IMR-90 (cell line): Measurements from ENCODE around the gene TNFRSF1A. TPM values are rescaled to one million over a fixed set of nuclear protein-coding genes. Genes with fewer than 3 reads are reported as not detected.

Experiments used
- ATAC-seq: fragments of 200-7000 bp; cut with Tn5 transposase; 2 replicates; pipeline ENCODE4 v1.9.1; 2020; ENCODE audit warnings: low read depth, mild to moderate bottlenecking, moderate library complexity
- BruUV-seq: library from RNA; stranded (reverse); fragments of 400-500 nt; replicated peaks from 2 replicates; lab custom pipeline; 2021; lab: Mats Ljungman, UMichigan
- CTCF ChIA-PET: fragments of 300-600 bp; formaldehyde crosslinking; extraction: SDS; loops from one replicate; lab custom pipeline; 2021; ENCODE audit warnings: antibody characterized with exemption; lab: Yijun Ruan, JAX
- POLR2A ChIA-PET: fragments of 300-600 bp; sonication (Branson Sonifier 250); formaldehyde crosslinking; loops from one replicate; lab custom pipeline; 2022; ENCODE audit warnings: antibody characterized with exemption; ENCODE audit not compliant: unreplicated experiment; lab: Charles Lee
- DNase-seq: peaks from one replicate; pipeline ENCODE4 v3.0.0; 2013
- H2AFZ ChIP-seq: replicated peaks from 2 replicates; pipeline ENCODE3; 2013; ENCODE audit warnings: low read length, mild to moderate bottlenecking; ENCODE audit not compliant: poor library complexity
- H2AK5ac ChIP-seq: 2 replicates; pipeline ENCODE4 v1.6.1; 2013; ENCODE audit warnings: low read depth, low read length, inconsistent platforms
- H2AK9ac ChIP-seq: replicated peaks from 2 replicates; pipeline ENCODE3; 2013; ENCODE audit warnings: mild to moderate bottlenecking, low read depth, low read length, moderate library complexity; ENCODE audit not compliant: poor library complexity
- H2BK120ac ChIP-seq: 2 replicates; pipeline ENCODE4 v1.6.1; 2013; ENCODE audit warnings: low read depth, low read length, inconsistent platforms
- H2BK15ac ChIP-seq: 3 replicates; pipeline ENCODE4 v1.6.1; 2013; ENCODE audit warnings: low read depth, low read length, inconsistent platforms
- H2BK20ac ChIP-seq: 2 replicates; pipeline ENCODE4 v1.6.1; 2013; ENCODE audit warnings: low read depth, mild to moderate bottlenecking, inconsistent platforms, low read length, moderate library complexity
- H2BK5ac ChIP-seq: 2 replicates; pipeline ENCODE4 v1.6.1; 2013; ENCODE audit warnings: mild to moderate bottlenecking, low read depth, low read length, inconsistent platforms; ENCODE audit not compliant: poor library complexity, severe bottlenecking
- H3K14ac ChIP-seq: replicated peaks from 2 replicates; pipeline ENCODE4 v1.6.1; 2013; ENCODE audit warnings: low read depth, low read length, inconsistent platforms
- H3K18ac ChIP-seq: 2 replicates; pipeline ENCODE4 v1.6.1; 2013; ENCODE audit warnings: low read depth, low read length, control low read depth
- H3K23ac ChIP-seq: 2 replicates; pipeline ENCODE4 v1.6.1; 2013; ENCODE audit warnings: low read depth, low read length, inconsistent platforms
- H3K27ac ChIP-seq: 2 replicates; pipeline ENCODE4 v1.5.1; 2013; ENCODE audit warnings: mild to moderate bottlenecking, control low read depth, low read length; ENCODE audit not compliant: insufficient read depth
- H3K27me3 ChIP-seq: 2 replicates; pipeline ENCODE4 v1.6.1; 2013; ENCODE audit warnings: low read length; ENCODE audit not compliant: control insufficient read depth, insufficient read depth
- H3K36me3 ChIP-seq: 2 replicates; pipeline ENCODE4 v1.6.1; 2013; ENCODE audit warnings: low read length, mixed read lengths; ENCODE audit not compliant: control insufficient read depth, insufficient read depth
- H3K4ac ChIP-seq: 2 replicates; pipeline ENCODE4 v1.6.1; 2013; ENCODE audit warnings: low read depth, low read length, inconsistent platforms
- H3K4me1 ChIP-seq: 2 replicates; pipeline ENCODE4 v1.6.1; 2013; ENCODE audit warnings: low read length, mixed read lengths; ENCODE audit not compliant: control insufficient read depth, insufficient read depth
- H3K4me2 ChIP-seq: 2 replicates; pipeline ENCODE4 v1.6.1; 2013; ENCODE audit warnings: low read depth, mild to moderate bottlenecking, control low read depth, low read length, moderate library complexity
- H3K4me3 ChIP-seq: 2 replicates; pipeline ENCODE4 v1.5.1; 2013; ENCODE audit warnings: low read depth, mild to moderate bottlenecking, control low read depth, low read length, moderate library complexity; ENCODE audit not compliant: insufficient read depth
- H3K56ac ChIP-seq: 2 replicates; pipeline ENCODE4 v1.6.1; 2013; ENCODE audit warnings: low read length, inconsistent platforms; ENCODE audit not compliant: insufficient read depth; ENCODE audit errors: extremely low read depth
- H3K79me1 ChIP-seq, 2 experiments: 2 replicates each; pipeline ENCODE4 v1.6.1; 2013; ENCODE audit warnings: low read length in 2 of 2, inconsistent platforms in 1 of 2, low read depth in 1 of 2
- H3K9ac ChIP-seq: 2 replicates; pipeline ENCODE4 v1.6.1; 2013; ENCODE audit warnings: low read depth, low read length, control low read depth
- H3K9me1 ChIP-seq: 2 replicates; pipeline ENCODE4 v1.6.1; 2013; ENCODE audit warnings: low read length, inconsistent platforms; ENCODE audit not compliant: insufficient read depth
- H3K9me3 ChIP-seq: 2 replicates; pipeline ENCODE4 v1.6.1; 2013; ENCODE audit warnings: low read length; ENCODE audit not compliant: control insufficient read depth, insufficient read depth
- H4K20me1 ChIP-seq: 2 replicates; pipeline ENCODE4 v1.6.1; 2013; ENCODE audit warnings: low read length, inconsistent platforms; ENCODE audit not compliant: insufficient read depth
- H4K5ac ChIP-seq: 2 replicates; pipeline ENCODE4 v1.6.1; 2013; ENCODE audit warnings: mild to moderate bottlenecking, low read depth, low read length, control low read depth
- H4K8ac ChIP-seq, 2 experiments: 2 replicates each; pipeline ENCODE4 v1.6.1; 2013; ENCODE audit warnings: low read depth in 2 of 2, low read length in 2 of 2, control low read depth in 1 of 2, inconsistent platforms in 1 of 2
- H4K91ac ChIP-seq: 2 replicates; pipeline ENCODE4 v1.6.1; 2013; ENCODE audit warnings: low read depth, low read length, inconsistent platforms; ENCODE audit not compliant: insufficient read depth
- FOS ChIP-seq: fragments of 150-350 bp; IDR thresholded peaks from 2 replicates; pipeline ENCODE4 v1.6.1; 2016; ENCODE audit warnings: low read depth, low read length
- NFE2L2 ChIP-seq: fragments of 150-350 bp; IDR thresholded peaks from 2 replicates; pipeline ENCODE4 v1.6.1; 2016; ENCODE audit warnings: low read depth, mild to moderate bottlenecking, low read length
- RAD21 ChIP-seq: IDR thresholded peaks from 2 replicates; pipeline ENCODE4 v1.6.1; 2012; ENCODE audit warnings: low read length, improper control_type of control experiment
- RCOR1 ChIP-seq: IDR thresholded peaks from 2 replicates; pipeline ENCODE4 v1.6.1; 2012; ENCODE audit warnings: mild to moderate bottlenecking, low read length, improper control_type of control experiment; ENCODE audit not compliant: insufficient replicate concordance
- RFX5 ChIP-seq: IDR thresholded peaks from 2 replicates; pipeline ENCODE4 v1.8.0; 2012; ENCODE audit warnings: low read depth, mild to moderate bottlenecking, low read length, moderate library complexity
- USF2 ChIP-seq: fragments of 150-350 bp; IDR thresholded peaks from 2 replicates; pipeline ENCODE4 v1.6.1; 2017; ENCODE audit warnings: mild to moderate bottlenecking, antibody characterized with exemption, low read length, low read depth
- WGBS, 2 experiments: methylation state at CpG; one replicate each; pipeline versions ENCODE4 v1.1.5 to v1.1.7; 2013; ENCODE audit warnings: missing lambda C conversion rate in 2 of 2; ENCODE audit not compliant: insufficient read length in 1 of 2; ENCODE audit errors: extremely low coverage in 2 of 2; 5-methylcytosine and 5-hydroxymethylcytosine counted together
- dilution Hi-C: fragments of 300-500 bp; cut with HindIII; formaldehyde crosslinking; loops from one replicate; pipeline ENCODE4 v1.14.3; 2018; ENCODE audit warnings: low sequenced_read_pairs; ENCODE audit not compliant: unreplicated experiment
- in situ Hi-C: fragments of 300-500 bp; cut with MboI; formaldehyde crosslinking; loops from 3 replicates; pipeline ENCODE4 v1.14.3; 2019; ENCODE audit warnings: low sequenced_read_pairs, inconsistent platforms, mixed read lengths
- intact Hi-C: fragments of 100-400 bp; cut with micrococcal nuclease; formaldehyde crosslinking; loops from 2 replicates; pipeline ENCODE4 v1.10.0; 2022
- polyA plus RNA-seq, 3 experiments: library from polyadenylated mRNA; depleted of rRNA; stranded (reverse); fragments of >200 nt; gene quantifications; 2 replicates each; pipeline ENCODE4 v1.2.3, GENCODE V29; 2012; ENCODE audit warnings: low replicate concordance in 1 of 3
- total RNA-seq: library from RNA; depleted of rRNA; stranded (reverse); fragments of >200 nt; gene quantifications from 2 replicates; pipeline ENCODE4 v1.2.3, GENCODE V29; 2012

Gene TNFRSF1A
- total and polyA plus RNA-seq, 2 of the 4 experiments (the other 2 are of a cell fraction): 79.6 to 136 TPM

DNA sequence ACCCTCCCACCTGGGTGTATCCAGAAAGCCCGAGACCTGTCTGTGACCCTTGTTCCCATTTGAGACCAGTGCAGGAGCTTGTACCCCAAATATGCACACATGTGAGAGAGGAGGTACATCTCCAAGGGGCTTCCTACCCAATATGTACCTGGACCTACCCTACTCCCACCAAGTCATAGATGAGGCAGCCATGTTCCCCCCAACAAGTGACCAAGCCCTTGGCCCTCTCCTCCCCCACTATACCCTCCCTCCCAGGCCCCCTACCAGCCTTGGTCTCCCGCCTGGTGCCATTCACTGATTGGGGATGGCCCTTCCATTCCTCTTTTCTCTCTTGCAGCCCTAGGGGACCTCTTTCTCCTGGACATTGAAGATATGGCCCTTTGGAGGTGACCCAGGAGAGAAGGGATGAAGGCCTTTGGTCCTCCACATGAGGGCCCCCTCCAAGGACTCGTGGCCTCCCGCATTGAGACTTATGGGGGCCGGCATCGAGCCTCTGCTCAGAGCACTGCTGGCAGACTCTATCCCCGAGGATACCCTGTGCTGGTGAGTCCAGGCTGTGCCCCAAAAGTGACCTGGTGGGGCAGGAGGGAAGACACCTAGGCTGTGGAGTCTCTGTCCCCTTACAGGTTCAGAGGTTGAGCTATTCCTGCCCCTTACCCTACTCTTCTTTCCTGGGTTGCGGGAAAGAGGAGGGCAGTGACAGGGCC is 29.9 kb downstream of the TNFRSF1A start:
- no peak overlapping the region for H3K14ac ChIP-seq
- no peak overlapping the region for H4K8ac ChIP-seq
- no peaks in the 10 kb centered on the region for H3K9me3 ChIP-seq
- no peak overlapping the region for H2BK5ac ChIP-seq
- no peak overlapping the region for H3K4ac ChIP-seq
- H3K9ac ChIP-seq: no peak overlapping the region
- no peak overlapping the region for H4K91ac ChIP-seq
- no peak overlapping the region for H3K4me2 ChIP-seq
- dilution Hi-C loops: no loop called here
- ChIA-PET CTCF (interaction anchor here (1.1 kb wide), 1 partner anchor 11 kb away, joined by 3 read pairs; no protein-coding TSS in a partner anchor), POLR2A (no interaction called here)
- H3K4me1 ChIP-seq: peaks cover 10% of the 10 kb centered on the region
- in situ Hi-C loops: no loop called here
- H2AK9ac ChIP-seq: no peak overlapping the region
- no CpG with 5 or more reads among the region's 8 CpGs for WGBS, 2 experiments
- H3K27me3 ChIP-seq: peaks cover 24% of the 10 kb centered on the region
- intact Hi-C loops: no loop called here
- no TSS peak for BruUV-seq
- no peaks in the 10 kb centered on the region for H4K20me1 ChIP-seq
- no peak overlapping the region for H3K23ac ChIP-seq
- no peaks in the 10 kb centered on the region for H3K79me1 ChIP-seq
- H2AK5ac ChIP-seq: peak overlapping the region; percentile 10; the same call in 1 of the 2 replicates
- ATAC-seq: no peak
- H3K18ac ChIP-seq: no peak overlapping the region
- no peaks in the 10 kb centered on the region for H3K36me3 ChIP-seq
- H3K27ac ChIP-seq: no peak overlapping the region
- no peak overlapping the region for H2AFZ ChIP-seq
- H3K56ac ChIP-seq: no peak overlapping the region
- TF ChIP-seq RAD21 (no peak), FOS (no peak), RFX5 (no peak), USF2 (no peak), RCOR1 (no peak), NFE2L2 (no peak)
- DNase-seq: no peak
- H3K4me3 ChIP-seq: no peak overlapping the region
- H2BK20ac ChIP-seq: no peak overlapping the region
- peaks cover 6% of the 10 kb centered on the region for H3K9me1 ChIP-seq
- H4K5ac ChIP-seq: no peak overlapping the region
- no peak overlapping the region for H2BK15ac ChIP-seq
- H2BK120ac ChIP-seq: no peak overlapping the region
